ENCODE results near the gene WRAP73. TPM values are rescaled to one million over a fixed set of nuclear protein-coding genes. Genes with fewer than 3 reads are reported as not detected.
A peak's percentile ranks its signal among the peaks of the same experiment; 100 is the strongest.

The WRAP73 gene
- total and polyA plus RNA-seq, 9 of the 15 experiments (the other 6 are each of a cell fraction or from before 2014, with no cell fraction given), result 4.3 to 51.8 (median 30.1) TPM

GRCh38 chr1:3604468-3604974 is 45.4 kb downstream of the WRAP73 start (continued):
- TF ChIP-seq ZBED1 (IDR thresholded peaks at IDR 0.05) (no peak), SIX5 (IDR thresholded peaks at IDR 0.05; ENCODE audit: borderline replicate concordance in 1 of 2, insufficient read depth in 1 of 2, low read depth in 1 of 2, low read length in 2 of 2) (no peak), ZNF197 (CRISPR knock-in tag; IDR thresholded peaks at IDR 0.05; ENCODE audit: low read depth) (no peak), ZNF274 (IDR thresholded peaks at IDR 0.05; ENCODE audit: borderline replicate concordance, low read depth, low read length) (no peak), HDAC6 (IDR thresholded peaks at IDR 0.05; ENCODE audit: low read depth, low read length) (no peak), RHOXF2B (CRISPR knock-in tag; conservative IDR thresholded peaks at IDR 0.05) (no peak), PPARD (CRISPR knock-in tag; IDR thresholded peaks at IDR 0.05) (no peak), MED1 (CRISPR knock-in tag; IDR thresholded peaks at IDR 0.05; ENCODE audit: borderline replicate concordance) (no peak), RNF2 (IDR thresholded peaks at IDR 0.05) (peak; percentile 39; the same call in 1 of the 2 replicates), ASH1L (IDR thresholded peaks at IDR 0.05; ENCODE audit: borderline replicate concordance, low read depth, partially characterized antibody) (no peak), ZBTB11 (CRISPR knock-in tag; IDR thresholded peaks at IDR 0.05) (no peak), PCBP2 (IDR thresholded peaks at IDR 0.05; ENCODE audit: low read depth, low read length, poor library complexity, severe bottlenecking) (no peak), GABPB2 (CRISPR knock-in tag; conservative IDR thresholded peaks at IDR 0.05) (no peak), FOXO4 (CRISPR knock-in tag; IDR thresholded peaks at IDR 0.05) (no peak), ZNF143 (CRISPR knock-in tag; IDR thresholded peaks at IDR 0.05) (no peak), ZNF583 (CRISPR knock-in tag; IDR thresholded peaks at IDR 0.05) (no peak), CBFA2T2 (conservative IDR thresholded peaks at IDR 0.05) (no peak), TEAD2 (tag; IDR thresholded peaks at IDR 0.05) (no peak), ZNF134 (CRISPR knock-in tag; conservative IDR thresholded peaks at IDR 0.05) (no peak), PRMT5 (CRISPR knock-in tag; IDR thresholded peaks at IDR 0.05) (no peak), ETV5 (CRISPR knock-in tag; IDR thresholded peaks at IDR 0.05; ENCODE audit: low read depth) (no peak)
- TF ChIP-seq, protein P1, sequence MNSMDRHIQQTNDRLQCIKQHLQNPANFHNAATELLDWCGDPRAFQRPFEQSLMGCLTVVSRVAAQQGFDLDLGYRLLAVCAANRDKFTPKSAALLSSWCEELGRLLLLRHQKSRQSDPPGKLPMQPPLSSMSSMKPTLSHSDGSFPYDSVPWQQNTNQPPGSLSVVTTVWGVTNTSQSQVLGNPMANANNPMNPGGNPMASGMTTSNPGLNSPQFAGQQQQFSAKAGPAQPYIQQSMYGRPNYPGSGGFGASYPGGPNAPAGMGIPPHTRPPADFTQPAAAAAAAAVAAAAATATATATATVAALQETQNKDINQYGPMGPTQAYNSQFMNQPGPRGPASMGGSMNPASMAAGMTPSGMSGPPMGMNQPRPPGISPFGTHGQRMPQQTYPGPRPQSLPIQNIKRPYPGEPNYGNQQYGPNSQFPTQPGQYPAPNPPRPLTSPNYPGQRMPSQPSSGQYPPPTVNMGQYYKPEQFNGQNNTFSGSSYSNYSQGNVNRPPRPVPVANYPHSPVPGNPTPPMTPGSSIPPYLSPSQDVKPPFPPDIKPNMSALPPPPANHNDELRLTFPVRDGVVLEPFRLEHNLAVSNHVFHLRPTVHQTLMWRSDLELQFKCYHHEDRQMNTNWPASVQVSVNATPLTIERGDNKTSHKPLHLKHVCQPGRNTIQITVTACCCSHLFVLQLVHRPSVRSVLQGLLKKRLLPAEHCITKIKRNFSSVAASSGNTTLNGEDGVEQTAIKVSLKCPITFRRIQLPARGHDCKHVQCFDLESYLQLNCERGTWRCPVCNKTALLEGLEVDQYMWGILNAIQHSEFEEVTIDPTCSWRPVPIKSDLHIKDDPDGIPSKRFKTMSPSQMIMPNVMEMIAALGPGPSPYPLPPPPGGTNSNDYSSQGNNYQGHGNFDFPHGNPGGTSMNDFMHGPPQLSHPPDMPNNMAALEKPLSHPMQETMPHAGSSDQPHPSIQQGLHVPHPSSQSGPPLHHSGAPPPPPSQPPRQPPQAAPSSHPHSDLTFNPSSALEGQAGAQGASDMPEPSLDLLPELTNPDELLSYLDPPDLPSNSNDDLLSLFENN (IDR thresholded peaks at IDR 0.05; ENCODE audit: low read depth in 2 of 2, low read length in 2 of 2), result no peak
